Stimulated activated CD8-positive, alpha-beta memory T cell treated with anti-CD3 and anti-CD28 coated beads, Interleukin-15, amount 100 ng/mL, for 4 hours (primary cell): Measurements from ENCODE around the gene PSMD1.

Source experiments
- DNase-seq, 2 donors: peaks; one replicate each; pipeline ENCODE4 v3.0.0-alpha.2; 2020; ENCODE audit warnings: low read depth in 2 of 2

Gene PSMD1

GRCh38 chr2:231034291-231034882, 22.3 kb upstream of the PSMD1 start:
- no peak for DNase-seq

- no peak for DNase-seq
Measured at GRCh38 chr2:231036131-231036530, 20.5 kb upstream of the PSMD1 start.

- DNase-seq, result no peak
Measured at GRCh38 chr2:231036578-231037106, 20.0 kb upstream of the PSMD1 start.

GRCh38 chr2:231037202-231037730, 19.4 kb upstream of the PSMD1 start, which contains the start of gene C2orf72:
C2orf72 (plus strand) TSS chr2:231037523; CDS start chr2:231037566, 43 bp downstream.
- DNase-seq, result no peak

- no peak for DNase-seq
Measured at GRCh38 chr2:231037731-231038482, 18.8 kb upstream of the PSMD1 start.

GRCh38 chr2:231038483-231039293, 18.0 kb upstream of the PSMD1 start:
- no peak for DNase-seq

GRCh38 chr2:231039294-231039664, 17.4 kb upstream of the PSMD1 start:
- DNase-seq, result no peak

- DNase-seq, result no peak
Measured at GRCh38 chr2:231039821-231040364, 16.8 kb upstream of the PSMD1 start.

GRCh38 chr2:231041061-231041689, 15.5 kb upstream of the PSMD1 start:
- no peak for DNase-seq

- no peak for DNase-seq
Measured at GRCh38 chr2:231043796-231044195, 12.9 kb upstream of the PSMD1 start.

- no peak for DNase-seq
Measured at GRCh38 chr2:231046916-231047273, 9.8 kb upstream of the PSMD1 start.

- DNase-seq, result no peak
Measured at GRCh38 chr2:231047274-231047922, 9.3 kb upstream of the PSMD1 start.

GRCh38 chr2:231047923-231048915, 8.4 kb upstream of the PSMD1 start:
- DNase-seq, result no peak

- no peak for DNase-seq
Measured at GRCh38 chr2:231049286-231050017, 7.2 kb upstream of the PSMD1 start.

GRCh38 chr2:231050018-231050901, 6.4 kb upstream of the PSMD1 start:
- no peak for DNase-seq

- no peak for DNase-seq
Measured at GRCh38 chr2:231051116-231051515, 5.6 kb upstream of the PSMD1 start.

- DNase-seq, result peak; percentile 59 to 65
Measured at GRCh38 chr2:231052494-231053451, 3.9 kb upstream of the PSMD1 start.
